Measurements from ENCODE around the gene PPM1B. TPM values are rescaled to one million over a fixed set of nuclear protein-coding genes. Genes with fewer than 3 reads are reported as not detected.

Gene PPM1B
- total and polyA plus RNA-seq, 2 of the 13 experiments (the other 11 are each of a cell fraction or from before 2014, with no cell fraction given): 24.4 to 25.0 TPM

DNA sequence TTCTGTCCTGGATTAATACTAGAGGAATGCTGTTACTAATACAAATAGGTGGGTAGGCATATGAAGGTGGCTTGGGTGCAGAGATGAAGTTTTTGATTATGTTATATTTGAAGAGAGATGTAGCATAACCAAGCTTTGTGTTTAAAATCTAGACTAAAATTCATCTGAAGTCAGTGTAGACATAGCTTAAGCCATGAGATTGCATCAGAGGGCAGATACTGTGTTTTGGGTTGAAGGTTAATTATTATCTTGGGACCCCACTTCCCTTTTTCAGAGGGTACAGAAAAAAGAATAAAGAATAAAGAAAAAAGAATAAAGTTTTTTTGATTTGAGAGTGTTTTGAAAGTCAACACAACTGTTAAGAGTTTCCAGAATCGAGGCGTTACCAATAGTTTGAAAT, 13.0 kb downstream of the PPM1B start:
- ATAC-seq (no peak), DNase-seq (ENCODE audit: low spot score) (no peak), FAIRE-seq (no peak)
- CTCF ChIA-PET (ENCODE audit: low intra/inter-chr PET ratio, low total read pairs): no interaction called here
- Histone ChIP-seq H3K9me3 (ENCODE audit: low read length) (no peaks in the 10 kb centered on the region), H3K27me3 (ENCODE audit: control insufficient read depth in 1 of 2, insufficient read depth in 2 of 2, low read length in 2 of 2) (no peaks in the 10 kb centered on the region), H4K20me1 (ENCODE audit: insufficient read depth, low read length) (no peaks in the 10 kb centered on the region), H3K36me3 (replicated peaks in 1 of 2; ENCODE audit: control insufficient read depth in 1 of 2, insufficient read depth in 2 of 2, low read length in 2 of 2) (peaks cover 0 to 4% of the 10 kb centered on the region in 2 experiments; a peak in 1 of 5 replicates), H3K79me2 (ENCODE audit: insufficient read depth, low read length) (peaks cover 87% of the 10 kb centered on the region), H3K9ac (ENCODE audit: insufficient read depth, low read depth, low read length) (no peak overlapping the region), H3K4me3 (replicated peaks in 1 of 3; ENCODE audit: insufficient read depth in 1 of 3, low read depth in 2 of 3, low read length in 3 of 3) (no peak overlapping the region), H3K27ac (ENCODE audit: extremely low read length, insufficient read depth, low read length) (no peak overlapping the region), H2AFZ (ENCODE audit: low read length) (no peak overlapping the region), H3K4me1 (ENCODE audit: insufficient read depth, low read length) (peaks cover 15% of the 10 kb centered on the region), H3K4me2 (ENCODE audit: low read depth, low read length) (no peak overlapping the region)
- 97% methylated on average over 2 of the region's 2 CpGs for WGBS (ENCODE audit: low lambda C conversion rate)
- intact Hi-C loops (cut with micrococcal nuclease; ENCODE audit: unreplicated experiment): no loop called here
- no TSS peak for BruUV-seq (replicated peaks)
- TF ChIP-seq RBM22 (optimal IDR thresholded peaks at IDR 0.05; ENCODE audit: low read length): no peak
- peak; percentile 54; the same call in 1 of the 2 replicates for TF ChIP-seq CEBPG (CRISPR knock-in tag; IDR thresholded peaks at IDR 0.05)
- TF ChIP-seq, protein P1, sequence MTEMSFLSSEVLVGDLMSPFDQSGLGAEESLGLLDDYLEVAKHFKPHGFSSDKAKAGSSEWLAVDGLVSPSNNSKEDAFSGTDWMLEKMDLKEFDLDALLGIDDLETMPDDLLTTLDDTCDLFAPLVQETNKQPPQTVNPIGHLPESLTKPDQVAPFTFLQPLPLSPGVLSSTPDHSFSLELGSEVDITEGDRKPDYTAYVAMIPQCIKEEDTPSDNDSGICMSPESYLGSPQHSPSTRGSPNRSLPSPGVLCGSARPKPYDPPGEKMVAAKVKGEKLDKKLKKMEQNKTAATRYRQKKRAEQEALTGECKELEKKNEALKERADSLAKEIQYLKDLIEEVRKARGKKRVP (CRISPR knock-in tag; IDR thresholded peaks at IDR 0.05): peak in 1 of 2 experiments; percentile 32; a peak in 1 of 4 replicates
- POLR2A ChIA-PET: interaction anchor here (2.2 kb wide), 1 partner anchor 14 kb away, joined by 9 read pairs; no protein-coding TSS in a partner anchor
- in situ Hi-C loops (cut with HindIII; ENCODE audit: extremely low pct_ligation_motif_present, low pct_unique_long_range_greater_than_20kb): no loop called here

DNA sequence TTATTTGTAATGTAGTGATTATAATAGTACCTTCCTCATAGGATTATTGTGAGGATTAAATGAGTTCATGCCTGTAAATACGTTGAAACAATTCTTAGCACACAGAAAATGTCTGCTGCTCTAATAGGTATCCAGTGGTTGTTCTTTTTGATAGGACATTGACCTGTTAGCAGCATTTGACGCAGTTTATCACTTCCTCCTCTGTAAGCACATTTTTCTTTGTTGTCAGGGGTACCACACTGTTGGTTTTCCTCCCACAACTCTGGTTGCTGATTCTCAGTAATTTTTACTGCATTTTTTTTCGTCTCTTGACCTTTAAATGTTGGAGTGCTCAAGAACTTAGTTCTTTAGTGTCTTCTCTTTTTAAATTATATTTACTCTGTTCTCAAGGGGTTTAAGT, 15.4 kb downstream of the PPM1B start:
- peaks cover 15% of the 10 kb centered on the region for H3K4me1 ChIP-seq (ENCODE audit: insufficient read depth, low read length)
- no peak overlapping the region for H3K4me2 ChIP-seq (ENCODE audit: low read depth, low read length)
- DNase-seq (ENCODE audit: low spot score) (no peak), ATAC-seq (no peak), FAIRE-seq (no peak)
- H4K20me1 ChIP-seq (ENCODE audit: insufficient read depth, low read length): no peaks in the 10 kb centered on the region
- ChIA-PET CTCF (ENCODE audit: low intra/inter-chr PET ratio, low total read pairs) (no interaction called here), POLR2A (interaction anchor here (1.3 kb wide), 1 partner anchor 16 kb away, joined by 6 read pairs; the partner anchor contains the start of gene PPM1B)
- no peaks in the 10 kb centered on the region for H3K9me3 ChIP-seq (ENCODE audit: low read length)
- no peaks in the 10 kb centered on the region for H3K36me3 ChIP-seq (replicated peaks in 1 of 2; ENCODE audit: control insufficient read depth in 1 of 2, insufficient read depth in 2 of 2, low read length in 2 of 2)
- H2AFZ ChIP-seq (ENCODE audit: low read length): no peak overlapping the region
- no peak overlapping the region for H3K9ac ChIP-seq (ENCODE audit: insufficient read depth, low read depth, low read length)
- no TSS peak for BruUV-seq (replicated peaks)
- 98% methylated on average over 3 of the region's 3 CpGs for WGBS (ENCODE audit: low lambda C conversion rate)
- H3K27me3 ChIP-seq (ENCODE audit: control insufficient read depth in 1 of 2, insufficient read depth in 2 of 2, low read length in 2 of 2): no peaks in the 10 kb centered on the region
- in situ Hi-C loops (cut with HindIII; ENCODE audit: extremely low pct_ligation_motif_present, low pct_unique_long_range_greater_than_20kb) (no loop called here), intact Hi-C loops (cut with micrococcal nuclease; ENCODE audit: unreplicated experiment) (no loop called here)
- H3K27ac ChIP-seq (ENCODE audit: extremely low read length, insufficient read depth, low read length): no peak overlapping the region
- no peak overlapping the region for H3K4me3 ChIP-seq (replicated peaks in 1 of 3; ENCODE audit: insufficient read depth in 1 of 3, low read depth in 2 of 3, low read length in 3 of 3)
- peaks cover 88% of the 10 kb centered on the region for H3K79me2 ChIP-seq (ENCODE audit: insufficient read depth, low read length)
- TF ChIP-seq, protein P2, sequence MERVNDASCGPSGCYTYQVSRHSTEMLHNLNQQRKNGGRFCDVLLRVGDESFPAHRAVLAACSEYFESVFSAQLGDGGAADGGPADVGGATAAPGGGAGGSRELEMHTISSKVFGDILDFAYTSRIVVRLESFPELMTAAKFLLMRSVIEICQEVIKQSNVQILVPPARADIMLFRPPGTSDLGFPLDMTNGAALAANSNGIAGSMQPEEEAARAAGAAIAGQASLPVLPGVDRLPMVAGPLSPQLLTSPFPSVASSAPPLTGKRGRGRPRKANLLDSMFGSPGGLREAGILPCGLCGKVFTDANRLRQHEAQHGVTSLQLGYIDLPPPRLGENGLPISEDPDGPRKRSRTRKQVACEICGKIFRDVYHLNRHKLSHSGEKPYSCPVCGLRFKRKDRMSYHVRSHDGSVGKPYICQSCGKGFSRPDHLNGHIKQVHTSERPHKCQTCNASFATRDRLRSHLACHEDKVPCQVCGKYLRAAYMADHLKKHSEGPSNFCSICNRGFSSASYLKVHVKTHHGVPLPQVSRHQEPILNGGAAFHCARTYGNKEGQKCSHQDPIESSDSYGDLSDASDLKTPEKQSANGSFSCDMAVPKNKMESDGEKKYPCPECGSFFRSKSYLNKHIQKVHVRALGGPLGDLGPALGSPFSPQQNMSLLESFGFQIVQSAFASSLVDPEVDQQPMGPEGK (CRISPR knock-in tag; IDR thresholded peaks at IDR 0.05): no peak
- TF ChIP-seq, protein P3, sequence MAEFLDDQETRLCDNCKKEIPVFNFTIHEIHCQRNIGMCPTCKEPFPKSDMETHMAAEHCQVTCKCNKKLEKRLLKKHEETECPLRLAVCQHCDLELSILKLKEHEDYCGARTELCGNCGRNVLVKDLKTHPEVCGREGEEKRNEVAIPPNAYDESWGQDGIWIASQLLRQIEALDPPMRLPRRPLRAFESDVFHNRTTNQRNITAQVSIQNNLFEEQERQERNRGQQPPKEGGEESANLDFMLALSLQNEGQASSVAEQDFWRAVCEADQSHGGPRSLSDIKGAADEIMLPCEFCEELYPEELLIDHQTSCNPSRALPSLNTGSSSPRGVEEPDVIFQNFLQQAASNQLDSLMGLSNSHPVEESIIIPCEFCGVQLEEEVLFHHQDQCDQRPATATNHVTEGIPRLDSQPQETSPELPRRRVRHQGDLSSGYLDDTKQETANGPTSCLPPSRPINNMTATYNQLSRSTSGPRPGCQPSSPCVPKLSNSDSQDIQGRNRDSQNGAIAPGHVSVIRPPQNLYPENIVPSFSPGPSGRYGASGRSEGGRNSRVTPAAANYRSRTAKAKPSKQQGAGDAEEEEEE (CRISPR knock-in tag; IDR thresholded peaks at IDR 0.05; ENCODE audit: borderline replicate concordance): no peak
- no peak for TF ChIP-seq HES4 (CRISPR knock-in tag; IDR thresholded peaks at IDR 0.05; ENCODE audit: borderline replicate concordance)
- no peak for TF ChIP-seq ZNF180 (CRISPR knock-in tag; IDR thresholded peaks at IDR 0.05; ENCODE audit: borderline replicate concordance, low read depth)
- TF ChIP-seq, protein P4, sequence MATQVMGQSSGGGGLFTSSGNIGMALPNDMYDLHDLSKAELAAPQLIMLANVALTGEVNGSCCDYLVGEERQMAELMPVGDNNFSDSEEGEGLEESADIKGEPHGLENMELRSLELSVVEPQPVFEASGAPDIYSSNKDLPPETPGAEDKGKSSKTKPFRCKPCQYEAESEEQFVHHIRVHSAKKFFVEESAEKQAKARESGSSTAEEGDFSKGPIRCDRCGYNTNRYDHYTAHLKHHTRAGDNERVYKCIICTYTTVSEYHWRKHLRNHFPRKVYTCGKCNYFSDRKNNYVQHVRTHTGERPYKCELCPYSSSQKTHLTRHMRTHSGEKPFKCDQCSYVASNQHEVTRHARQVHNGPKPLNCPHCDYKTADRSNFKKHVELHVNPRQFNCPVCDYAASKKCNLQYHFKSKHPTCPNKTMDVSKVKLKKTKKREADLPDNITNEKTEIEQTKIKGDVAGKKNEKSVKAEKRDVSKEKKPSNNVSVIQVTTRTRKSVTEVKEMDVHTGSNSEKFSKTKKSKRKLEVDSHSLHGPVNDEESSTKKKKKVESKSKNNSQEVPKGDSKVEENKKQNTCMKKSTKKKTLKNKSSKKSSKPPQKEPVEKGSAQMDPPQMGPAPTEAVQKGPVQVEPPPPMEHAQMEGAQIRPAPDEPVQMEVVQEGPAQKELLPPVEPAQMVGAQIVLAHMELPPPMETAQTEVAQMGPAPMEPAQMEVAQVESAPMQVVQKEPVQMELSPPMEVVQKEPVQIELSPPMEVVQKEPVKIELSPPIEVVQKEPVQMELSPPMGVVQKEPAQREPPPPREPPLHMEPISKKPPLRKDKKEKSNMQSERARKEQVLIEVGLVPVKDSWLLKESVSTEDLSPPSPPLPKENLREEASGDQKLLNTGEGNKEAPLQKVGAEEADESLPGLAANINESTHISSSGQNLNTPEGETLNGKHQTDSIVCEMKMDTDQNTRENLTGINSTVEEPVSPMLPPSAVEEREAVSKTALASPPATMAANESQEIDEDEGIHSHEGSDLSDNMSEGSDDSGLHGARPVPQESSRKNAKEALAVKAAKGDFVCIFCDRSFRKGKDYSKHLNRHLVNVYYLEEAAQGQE (IDR thresholded peaks at IDR 0.05; ENCODE audit: borderline replicate concordance in 1 of 2, low read depth in 1 of 2, low read length in 2 of 2): no peak
- no peak for TF ChIP-seq PPARG (CRISPR knock-in tag; conservative IDR thresholded peaks at IDR 0.05)
